A204.1 (cell line): Measurements from ENCODE around the gene MRPL37.

Source experiments
- FAIRE-seq: peaks from 2 replicates; lab custom pipeline; 2012; peaks lifted over from hg19 to GRCh38; lab: Jason Lieb, UNC

Gene MRPL37

DNA sequence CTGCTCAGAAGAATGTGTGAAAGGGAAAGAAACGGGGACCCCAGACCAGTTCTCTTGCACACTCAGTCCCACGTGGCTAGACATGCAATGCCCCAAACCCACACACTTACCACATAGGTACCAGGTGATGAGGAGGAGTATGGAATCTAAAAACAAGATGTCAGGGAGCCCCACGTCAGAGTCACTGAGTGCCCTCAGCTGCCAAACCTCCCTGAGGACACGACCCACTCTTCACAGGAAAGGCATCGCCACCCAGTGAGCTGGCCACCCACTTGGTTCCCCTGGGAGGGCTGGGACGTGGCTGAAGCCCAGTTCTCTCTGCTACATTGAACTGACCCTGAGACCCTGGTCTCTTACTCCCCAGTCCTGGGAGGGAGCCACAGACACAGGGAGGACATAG, 41.4 kb downstream of the MRPL37 start:
- no peak for FAIRE-seq

DNA sequence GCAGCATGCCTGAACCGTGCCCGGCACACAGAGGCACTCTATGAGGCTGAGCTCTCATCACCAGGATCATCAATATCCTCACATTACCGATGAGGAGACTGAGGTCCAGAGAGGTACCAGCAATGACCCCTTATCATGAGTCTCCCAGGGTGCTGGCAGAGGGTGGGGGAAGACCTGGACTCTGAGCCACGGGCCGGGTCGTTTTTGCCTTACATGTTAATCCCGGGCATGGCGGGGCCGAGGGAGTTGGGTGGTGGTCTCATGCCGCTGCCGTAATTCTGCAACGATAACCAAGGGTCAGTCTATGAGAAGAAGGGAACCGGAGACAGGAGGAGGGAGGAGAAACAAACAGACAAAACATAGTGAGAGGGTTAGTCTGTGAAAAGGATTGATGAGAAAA, 43.1 kb downstream of the MRPL37 start:
- FAIRE-seq = no peak

DNA sequence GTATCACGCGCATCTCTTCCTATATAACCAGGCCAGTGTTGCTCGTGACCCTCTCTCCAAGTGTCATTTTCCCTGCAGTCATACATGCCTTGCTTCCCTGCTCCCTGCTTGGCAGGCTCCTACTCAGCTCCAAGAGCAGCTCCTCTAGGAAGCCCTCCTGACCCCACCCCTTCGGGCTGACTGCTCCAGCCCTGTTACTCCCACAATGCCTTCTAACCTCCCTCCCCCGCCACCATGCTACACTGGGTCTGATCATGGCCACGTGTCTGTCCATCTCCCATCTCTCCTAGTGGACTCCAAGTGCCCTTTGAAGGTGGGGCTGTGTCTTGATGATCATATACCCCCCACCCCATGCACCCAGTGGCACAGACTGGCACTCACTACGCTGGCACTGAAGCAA, 44.7 kb downstream of the MRPL37 start:
- FAIRE-seq = no peak

DNA sequence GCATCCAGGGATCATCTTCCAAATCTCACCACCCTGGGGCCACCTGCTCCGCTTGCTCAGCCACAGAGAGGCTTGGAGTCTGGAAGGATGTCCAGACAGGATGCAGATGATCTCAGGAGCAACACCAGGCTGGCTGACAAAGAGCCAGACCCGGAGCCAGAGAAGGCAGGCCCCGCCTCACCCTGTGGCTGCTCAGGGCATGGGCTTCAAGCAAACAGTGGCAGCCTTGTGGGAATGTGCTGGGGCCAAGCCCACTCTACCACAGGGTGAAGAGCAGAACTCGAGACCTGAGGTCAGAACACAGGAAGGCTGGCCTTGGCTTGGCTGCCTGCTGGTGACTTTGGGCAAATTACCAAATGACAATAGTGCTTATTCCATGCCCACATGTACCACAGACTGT, 45.5 kb downstream of the MRPL37 start:
- FAIRE-seq = no peak

DNA sequence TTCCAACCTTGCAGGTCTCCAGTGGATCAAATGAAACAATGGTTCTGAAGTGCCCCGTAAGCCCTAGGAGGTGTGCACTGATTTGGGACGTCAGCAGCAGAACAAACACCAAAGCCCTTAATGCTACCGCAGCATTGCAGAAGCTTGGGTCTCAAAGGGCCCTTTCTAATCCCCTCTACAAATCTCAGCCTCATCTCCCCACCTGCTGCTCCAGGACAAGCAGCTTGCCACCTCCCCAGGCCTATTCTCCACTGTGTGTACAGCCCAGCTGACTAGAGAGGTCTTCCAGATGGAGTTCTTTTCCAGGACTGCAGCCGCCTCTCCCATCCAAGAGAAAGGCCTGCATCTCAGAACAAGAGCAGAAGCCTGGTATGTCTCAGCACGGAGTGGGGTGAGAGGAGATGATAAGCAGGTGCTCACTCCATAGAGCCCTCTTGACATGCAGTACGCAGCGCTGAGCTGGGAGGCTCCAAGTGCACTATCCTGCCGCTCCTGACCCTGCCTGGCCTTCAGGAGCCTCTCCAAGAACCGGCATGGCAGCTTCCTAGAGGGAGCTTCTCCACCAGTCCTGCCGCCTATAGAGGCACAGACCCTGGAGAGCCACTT, 46.3 kb downstream of the MRPL37 start:
- no peak for FAIRE-seq

DNA sequence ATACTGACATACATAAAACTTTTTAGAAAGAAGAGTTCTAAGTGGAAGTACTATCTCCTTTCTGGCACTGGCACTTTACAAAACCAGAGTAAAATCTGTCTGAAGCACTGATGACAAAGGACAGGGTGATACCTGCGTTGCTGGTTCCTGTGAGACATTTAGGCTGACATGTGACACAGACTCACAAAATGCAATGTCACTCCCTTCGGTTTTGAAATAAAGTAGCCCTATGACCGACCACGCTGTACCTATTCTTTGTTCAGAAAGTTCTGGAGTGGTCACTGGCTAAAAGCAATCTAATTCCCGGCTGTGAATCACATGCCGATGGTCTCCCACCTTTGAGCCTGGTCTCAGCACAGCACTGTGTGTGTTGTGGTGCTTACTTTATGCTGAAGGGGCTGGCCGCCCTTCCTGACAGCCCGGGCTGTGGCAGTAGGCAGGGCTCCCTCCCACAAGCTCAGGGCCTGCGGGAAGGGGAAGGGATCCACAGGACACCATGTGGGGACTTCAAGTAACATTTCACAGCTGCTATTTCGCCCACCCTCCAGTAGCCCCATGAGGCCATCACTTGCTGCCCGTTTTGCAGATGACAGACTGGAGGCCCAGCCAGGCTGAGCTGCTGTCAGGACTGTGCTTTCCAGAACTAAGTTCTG, 48.0 kb downstream of the MRPL37 start:
- no peak for FAIRE-seq

DNA sequence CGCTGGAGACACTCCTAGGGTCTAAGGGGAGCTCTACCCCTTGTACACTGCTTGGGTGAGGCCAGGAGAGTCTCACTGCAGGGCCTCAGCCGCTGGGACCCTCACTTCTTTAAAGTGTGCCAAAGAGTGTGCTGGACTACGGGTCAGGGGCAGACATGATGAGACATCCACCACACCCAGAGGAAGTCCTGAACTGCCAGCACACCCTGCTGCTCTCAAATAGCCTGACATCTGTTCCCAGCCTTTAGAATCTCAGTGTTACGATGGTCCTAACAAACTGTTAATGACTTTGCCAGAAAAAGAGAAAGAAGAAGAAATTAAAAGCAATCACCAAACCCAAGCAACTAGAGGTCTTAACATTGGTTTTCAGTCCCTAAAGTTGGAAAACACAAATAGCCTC, 49.0 kb downstream of the MRPL37 start:
- no peak for FAIRE-seq

DNA sequence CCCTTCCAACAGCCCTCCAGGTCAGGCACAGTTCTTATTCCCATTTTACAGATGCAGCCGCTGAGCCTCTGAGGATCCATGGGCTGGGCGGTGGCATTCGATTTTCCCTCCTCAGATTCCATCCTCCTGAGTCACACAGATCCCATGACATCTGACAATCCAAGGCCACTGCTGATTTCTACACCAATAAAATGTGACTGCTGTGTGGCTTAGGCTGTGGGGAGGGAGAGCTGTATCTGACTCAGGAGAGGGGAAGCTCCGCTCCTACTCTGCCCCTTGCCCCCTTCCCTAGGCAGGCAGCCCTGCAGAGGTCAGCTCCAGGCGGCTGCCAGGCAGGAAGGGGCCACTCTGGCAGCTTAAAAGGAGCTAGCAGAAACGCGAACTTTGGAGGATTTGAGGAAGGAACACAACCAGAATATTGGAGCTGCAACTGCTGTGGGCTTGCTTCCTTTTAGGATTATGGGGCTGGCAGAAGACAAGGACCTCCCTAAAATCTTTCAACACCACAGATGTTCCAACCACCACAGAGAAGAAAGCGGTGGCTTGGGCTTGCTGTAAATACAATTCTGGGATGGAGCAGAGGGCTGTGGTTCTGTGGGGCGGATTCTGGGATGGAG, 50.0 kb downstream of the MRPL37 start:
- no peak for FAIRE-seq

DNA sequence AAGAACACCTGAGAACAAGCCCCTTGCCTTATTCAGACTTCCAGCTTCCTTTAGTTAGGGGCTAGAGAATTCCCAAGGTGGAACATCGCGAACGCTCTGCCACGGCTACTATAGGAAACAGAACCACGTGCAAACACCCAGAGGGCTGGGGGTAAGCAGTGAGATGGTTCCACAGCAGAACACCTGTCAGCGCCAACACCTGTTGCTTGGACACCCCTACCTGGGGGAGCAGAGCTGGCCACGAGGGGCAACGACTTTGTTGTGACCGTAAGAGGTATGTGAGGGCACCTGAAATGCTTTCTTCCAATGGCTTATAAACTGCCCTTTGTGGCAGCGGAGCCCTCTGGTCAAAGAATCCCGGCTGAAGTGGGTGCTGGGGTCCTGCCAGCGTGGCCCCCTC, 50.7 kb downstream of the MRPL37 start:
- no peak for FAIRE-seq

DNA sequence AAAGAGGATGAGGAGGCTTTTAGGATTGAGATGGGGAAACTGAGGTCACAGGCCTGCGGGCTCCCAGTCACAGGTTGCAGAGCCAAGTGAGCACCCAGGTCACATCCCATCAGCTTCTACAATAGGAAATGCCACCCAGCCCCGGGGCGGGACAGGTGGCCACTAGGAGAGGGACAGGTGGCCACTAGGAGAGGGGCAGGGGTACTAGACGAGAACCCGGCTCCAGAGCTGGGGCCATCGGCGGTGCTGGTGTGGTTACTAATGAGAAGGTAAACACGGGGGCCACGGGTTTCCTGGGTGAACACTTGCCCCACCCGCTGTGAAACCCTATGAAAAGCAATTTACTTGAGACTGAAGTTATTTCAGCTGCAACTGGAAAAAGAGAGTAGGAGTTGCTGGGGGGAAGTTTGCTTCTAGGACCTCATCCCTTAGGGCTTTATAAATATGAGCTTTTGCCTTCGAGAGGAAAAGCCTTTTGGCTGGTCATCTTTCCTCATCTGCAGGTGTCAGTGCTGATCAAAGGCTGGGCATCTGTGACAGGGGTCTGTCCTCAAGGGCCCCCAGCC, 52.5 kb downstream of the MRPL37 start:
- no peak for FAIRE-seq

DNA sequence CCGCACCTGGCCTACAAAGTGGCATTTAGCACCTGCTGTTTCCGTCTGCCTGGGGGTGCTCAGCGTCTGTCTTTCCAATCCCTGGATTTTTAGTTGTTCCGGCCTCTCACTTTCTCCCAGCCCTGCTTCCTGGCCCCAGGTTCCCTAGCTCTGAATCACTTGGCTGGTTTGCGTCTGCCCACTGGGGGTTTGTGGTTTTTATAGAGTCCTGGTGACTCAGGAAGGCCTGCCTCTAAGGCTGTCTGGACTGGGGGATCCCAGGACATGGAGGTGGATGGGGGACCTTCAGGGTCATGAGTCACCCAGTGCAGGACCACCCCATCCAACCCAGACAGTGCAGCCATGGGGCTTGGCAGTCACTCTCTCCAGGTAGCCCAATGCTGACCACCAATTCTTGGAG, 53.5 kb downstream of the MRPL37 start:
- no peak for FAIRE-seq

DNA sequence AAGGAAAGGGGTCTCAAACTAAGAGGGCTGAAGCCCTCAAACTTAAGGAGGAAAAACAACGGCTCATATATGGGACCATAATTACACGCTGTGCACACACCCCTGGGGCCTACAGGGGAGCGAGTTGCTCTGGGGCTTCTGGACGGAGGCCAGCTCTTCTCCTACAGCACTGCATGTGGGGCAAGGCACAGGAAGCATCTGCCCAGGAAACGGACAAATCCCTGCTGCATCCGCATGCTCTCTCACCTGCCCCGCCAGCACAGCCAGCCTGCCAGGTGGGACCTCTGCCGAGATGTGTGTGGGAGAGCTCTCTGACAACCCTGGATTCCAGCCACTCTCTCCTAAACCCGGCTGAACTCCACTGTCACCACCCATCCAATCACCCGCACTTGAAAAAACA, 54.1 kb downstream of the MRPL37 start:
- no peak for FAIRE-seq

DNA sequence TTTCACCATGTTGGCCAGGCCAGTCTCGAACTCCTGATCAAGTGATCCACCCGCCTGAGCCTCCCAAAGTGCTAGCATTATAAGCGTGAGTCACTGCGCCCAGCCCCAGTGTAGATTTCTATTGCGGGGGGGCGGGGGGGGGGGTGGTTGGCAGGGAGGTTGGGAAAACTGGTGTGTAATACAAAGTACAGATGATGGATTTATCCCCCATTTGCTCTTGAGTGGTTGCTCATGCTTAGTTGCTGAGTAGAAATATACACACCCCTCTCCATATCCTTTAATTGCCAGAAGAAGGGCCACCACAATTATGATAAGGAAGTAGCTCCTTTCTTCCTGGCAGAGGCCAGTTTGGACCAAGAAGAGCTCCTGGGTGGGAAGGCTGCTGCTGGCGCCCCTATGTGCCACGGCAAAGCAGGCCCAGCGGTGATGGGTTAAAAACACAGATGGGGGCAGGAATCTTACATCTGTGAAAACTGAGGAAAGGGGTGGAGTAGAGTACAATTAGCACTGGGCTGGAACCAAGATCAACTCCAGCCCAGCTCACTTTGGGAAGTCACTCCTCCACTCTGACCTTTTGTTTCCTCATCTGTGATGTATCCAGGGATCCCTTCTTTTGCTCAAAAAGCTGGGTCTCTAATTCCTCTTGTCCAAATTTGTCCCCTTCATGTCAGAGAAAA, 55.2 kb downstream of the MRPL37 start:
- no peak for FAIRE-seq

DNA sequence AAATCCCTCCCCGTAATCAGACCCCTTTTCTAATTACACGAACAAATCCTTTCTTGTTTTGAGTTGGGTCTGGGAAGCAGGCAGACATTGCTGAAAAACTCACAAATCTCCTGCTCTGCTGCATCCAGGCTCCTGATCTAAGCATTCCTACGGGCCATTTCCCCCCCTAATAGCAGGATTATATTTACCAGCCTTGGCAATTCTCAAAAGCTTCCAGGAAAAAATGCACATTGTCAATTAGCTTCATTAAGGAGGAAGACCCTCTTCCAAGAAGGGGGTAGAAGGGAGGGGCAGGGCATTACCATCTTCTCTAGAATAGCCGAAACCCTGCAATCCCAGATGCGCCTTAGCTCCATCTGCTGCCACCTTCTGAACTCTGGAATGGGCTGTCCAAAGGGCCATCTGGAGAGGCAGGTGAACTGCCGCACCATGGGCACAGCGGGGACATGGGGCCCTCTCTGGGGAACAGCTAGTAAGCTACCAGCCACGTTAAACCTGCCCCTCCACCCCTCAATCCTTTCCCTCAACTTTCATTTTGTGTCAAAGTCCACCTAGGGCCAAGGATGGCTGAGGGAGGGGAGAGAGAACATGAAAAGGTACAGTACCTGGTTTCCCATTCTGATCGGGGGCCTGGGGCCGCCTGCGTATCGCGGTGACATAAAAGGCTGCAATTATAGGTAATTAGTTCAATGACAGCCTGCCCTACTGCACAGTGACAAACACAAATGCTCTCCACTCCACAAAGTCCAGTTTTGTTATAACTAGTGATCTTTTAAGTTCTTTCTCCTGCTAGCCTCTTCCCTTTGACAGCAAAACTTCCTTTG, 56.8 kb downstream of the MRPL37 start:
- no peak for FAIRE-seq

DNA sequence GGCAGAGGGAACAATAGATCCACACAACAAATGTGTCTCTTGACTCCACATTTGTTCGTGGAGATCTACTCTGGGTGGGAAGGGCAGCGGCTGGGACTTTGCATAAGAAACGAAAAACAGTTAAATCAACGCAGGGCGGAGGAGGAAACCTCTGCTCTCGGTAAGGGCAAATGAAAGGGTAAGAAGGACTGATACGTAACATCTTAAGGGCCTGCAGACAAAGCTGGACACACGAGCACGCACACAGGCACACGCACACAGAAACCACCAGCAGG, 57.3 kb downstream of the MRPL37 start:
- no peak for FAIRE-seq

DNA sequence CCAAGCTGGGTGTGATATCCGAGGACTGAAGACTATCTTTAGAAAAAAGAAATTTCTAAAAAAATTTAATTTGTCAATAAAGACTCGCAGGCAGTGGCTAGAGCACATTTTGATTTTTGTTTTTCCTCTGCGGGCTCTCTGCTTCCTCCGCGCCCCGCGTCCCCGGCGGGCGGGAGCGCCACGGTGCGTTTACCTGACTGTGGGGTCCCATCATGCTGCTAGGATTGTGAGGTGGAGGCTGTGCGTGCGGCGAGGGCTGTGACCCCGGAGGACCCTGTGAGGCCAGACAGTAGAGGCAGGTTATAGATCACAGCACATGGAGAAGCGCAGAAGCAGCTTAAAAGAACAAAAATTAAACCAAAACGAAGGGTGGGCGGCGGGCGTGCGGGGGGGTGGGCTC, 57.9 kb downstream of the MRPL37 start:
- no peak for FAIRE-seq

DNA sequence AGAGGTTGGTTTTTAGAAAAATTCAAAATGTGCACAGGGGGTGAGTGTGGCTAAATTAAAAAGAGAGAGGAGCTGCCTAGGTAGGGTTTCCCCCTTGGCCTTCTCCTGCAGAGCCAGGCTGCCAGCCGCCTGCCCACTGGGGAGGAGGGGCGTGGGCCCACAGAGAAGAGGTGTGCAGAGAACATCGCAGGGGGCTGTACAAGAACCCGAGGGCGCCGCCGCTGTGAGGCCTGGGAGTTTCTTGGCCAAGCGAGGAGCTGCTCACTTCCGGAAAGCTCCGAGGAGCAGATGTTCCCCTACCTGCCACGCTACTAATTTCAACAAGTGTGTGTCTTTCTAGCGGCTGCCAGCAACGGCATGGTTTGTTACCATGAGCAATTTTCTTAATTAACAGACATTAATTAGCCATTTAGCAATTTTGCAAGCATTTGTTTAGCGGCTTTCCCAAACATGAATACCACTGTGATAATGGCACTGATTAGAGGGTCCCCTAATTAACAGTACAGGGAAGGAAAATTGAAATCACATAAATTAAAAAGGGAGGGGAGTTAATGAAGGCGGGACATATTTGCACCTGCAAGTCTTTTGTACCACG, 59.7 kb downstream of the MRPL37 start:
- FAIRE-seq = no peak

DNA sequence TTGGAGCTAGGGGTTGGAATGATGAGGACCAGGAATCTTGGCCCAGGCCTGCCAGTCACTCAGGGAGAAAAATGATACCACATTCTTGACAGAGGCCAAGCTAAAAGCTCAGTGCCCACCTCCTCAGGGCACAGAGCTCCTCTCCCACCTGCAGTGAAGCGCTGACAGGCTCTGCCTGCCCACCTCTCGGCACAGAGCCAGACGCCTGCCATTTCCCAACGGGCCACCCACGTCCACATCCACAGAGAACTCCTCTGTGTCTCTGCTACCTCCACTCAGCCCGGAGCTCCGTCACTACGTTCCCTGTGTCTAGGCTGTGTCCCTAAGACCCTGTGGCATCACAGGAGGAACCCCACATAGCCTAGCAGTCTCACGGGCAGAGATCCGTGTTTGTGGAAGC, 60.8 kb downstream of the MRPL37 start:
- FAIRE-seq = no peak

DNA sequence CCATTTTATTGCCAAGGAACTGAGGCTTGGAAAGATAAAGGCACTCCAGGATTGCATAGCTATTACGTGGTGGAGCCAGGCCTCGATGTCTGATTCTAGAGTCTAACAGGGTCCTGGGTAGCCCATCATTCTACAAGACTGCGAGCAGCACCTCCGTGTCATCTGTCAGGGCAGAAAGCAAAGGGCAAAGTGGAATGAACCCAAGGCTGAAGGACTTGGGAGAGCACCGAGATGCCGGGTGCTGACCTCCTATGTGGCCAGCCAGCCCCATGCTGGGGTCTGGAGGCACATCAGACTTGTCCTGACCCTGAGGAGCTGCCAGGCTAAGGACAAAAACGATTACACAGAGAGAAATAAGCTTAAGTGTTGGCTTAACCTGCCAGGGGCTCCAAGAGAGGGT, 62.3 kb downstream of the MRPL37 start:
- no peak for FAIRE-seq

DNA sequence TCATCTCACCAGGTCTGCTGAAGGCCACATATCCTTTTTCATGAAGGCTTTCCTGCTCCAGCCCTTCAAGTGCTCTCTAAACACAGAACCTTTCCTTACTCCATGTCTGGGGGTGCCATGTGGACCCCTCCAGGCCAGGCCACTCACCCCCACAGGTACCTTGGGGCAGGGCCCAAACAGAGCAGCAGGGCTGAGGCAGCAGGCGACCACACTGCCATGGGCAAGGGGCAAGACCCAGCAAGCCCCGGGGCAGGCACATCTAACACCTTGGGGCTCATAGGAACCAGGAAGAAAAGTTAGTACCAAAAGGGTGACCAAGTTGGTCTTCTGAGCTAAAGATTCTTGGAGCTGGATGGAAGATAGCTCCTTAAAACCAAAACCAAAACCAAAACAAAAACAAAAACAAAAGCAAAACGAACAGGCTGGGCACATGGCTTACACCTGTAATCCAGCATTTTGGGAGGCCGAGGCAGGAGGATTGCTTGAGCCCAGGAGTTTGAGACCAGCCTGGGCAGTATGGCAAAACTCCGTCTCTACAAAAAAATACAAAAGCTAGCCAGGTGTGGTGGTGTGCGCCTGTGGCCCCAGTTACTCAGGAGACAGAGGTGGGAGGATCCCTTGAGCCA, 63.7 kb downstream of the MRPL37 start:
- FAIRE-seq = no peak

DNA sequence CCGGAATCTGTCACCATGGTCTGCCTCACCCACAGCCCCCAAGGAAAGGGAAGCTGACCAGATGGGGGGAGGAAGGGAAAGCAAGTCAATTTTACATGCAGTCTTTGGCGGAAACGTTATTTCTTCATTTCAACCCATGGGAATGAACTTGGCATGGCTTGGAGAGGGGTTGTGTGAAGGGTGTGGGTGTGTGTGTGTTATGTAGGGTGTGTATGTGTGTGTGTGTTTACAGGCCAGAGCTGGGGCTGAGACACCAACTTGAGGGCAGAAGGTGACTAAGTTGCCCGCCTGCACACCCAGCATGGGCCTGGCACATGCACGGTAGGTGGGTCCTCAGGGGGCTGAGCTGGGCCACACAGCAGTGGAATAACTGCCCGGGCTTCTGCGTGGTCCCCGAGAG, 65.2 kb downstream of the MRPL37 start:
- FAIRE-seq = no peak

DNA sequence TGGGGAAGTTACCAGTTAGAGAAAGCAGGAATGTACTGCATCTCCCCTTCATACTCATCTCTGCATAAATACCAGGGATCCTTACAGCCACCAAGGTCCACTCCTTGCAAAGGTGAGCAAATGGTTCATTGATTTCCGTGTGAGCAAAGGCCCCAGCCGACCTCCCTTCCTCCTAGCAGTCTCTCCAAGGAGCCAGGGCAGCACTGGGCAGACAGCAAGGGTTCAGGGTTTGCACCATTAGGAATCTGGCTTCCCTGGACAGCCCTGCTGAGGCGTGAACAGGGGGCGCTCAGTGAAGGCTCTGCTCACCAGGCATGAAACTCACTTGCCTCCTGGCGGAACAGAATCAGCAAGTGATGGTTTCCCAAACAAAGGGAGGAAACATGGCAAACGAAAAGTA, 65.7 kb downstream of the MRPL37 start:
- FAIRE-seq = no peak
